ENCODE measurements around the gene NLE1.
"Not testable (repeated sequence)": the region's sequence is repeated elsewhere in the genome, so short reads cannot be mapped to it uniquely, and the experiment has no call there.

Gene NLE1

DNA sequence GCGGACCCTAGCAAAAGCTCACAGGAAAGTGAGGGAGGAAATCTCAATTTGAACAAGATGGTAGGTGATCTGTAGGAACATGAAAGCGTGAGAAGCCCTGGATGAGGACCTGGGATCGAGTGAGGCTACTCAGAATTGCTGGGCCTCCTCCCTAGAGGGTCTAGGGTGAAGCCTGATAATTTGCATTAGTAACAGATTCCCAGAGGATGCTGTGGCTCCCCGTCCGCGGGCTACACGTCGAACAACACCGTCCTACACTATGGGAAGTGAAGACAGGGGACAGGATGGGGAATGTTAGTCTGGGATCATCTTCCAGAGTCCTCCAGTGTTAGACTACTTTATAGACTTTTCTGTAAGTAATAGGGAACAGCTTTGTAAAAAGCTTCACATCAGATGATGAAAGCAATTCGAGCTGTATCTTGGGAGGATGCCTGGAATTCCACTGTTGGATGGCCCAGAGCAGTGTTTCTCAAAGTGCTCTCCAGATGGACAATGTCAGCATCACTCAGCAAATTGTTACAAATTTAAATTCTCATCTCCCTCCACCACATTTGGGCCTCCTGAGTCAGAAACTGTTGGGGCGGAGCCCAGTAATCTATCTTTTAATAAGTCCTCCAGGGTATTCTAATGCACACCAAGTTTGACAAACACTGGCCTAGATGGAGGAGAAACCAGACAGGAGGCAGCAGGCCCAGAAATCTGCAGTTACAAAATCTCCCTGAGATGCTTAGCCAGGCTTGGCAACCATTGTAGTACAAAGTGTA lies 14.2 kb downstream of the NLE1 start:
- no peak for DNase-seq

DNA sequence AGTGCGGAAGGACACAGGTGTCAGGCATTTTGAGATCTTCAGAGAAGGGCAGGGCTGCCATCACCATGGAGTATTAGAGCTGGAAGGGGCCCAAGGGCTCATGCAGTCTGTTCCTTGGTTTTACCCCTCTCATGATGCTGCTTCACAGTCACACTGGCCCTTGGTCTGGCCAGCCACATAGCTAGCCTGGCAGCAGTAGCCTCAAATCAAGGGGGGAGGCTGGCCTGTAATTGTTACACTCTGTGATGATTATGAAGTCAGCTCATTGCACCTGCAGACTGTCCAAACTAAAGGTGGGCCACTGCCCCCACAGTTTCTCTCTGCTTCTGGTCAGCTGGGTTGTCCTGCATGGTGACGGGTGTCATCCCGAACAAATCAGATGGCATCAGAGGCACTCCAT lies 20.8 kb downstream of the NLE1 start, which contains the start of gene FNDC8:
Gene FNDC8, plus strand, starts transcription at position 301 of the 400 bp plus-strand sequence. Its CDS starts 79 bp downstream, at position 380.
- DNase-seq, result no peak

GRCh38 chr17:35119370-35120165 lies 22.5 kb downstream of the NLE1 start, which contains the start of gene RAD51D:
Gene RAD51D (minus strand): TSS chr17:35119860. CDS start chr17:35119613, 247 bp downstream.
- peak; percentile 88 for DNase-seq

DNA sequence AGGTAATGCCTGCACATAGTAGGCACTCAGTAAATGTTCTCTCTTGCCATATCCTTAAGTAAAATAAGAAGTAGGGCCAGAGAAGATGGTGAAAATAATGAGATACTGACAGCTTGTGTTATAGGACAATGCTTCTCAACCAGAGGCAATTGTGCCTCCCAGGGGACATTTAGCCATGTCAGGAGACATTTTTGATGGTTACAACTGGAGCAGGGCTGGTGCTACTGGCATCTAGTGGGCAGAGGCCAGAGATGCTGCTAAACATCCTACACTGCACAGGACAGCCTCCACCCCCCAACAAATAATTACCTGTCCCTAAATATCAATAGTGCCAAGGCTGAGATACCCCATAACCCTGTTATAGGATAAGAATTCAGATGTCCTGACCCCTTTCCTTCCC lies 24.1 kb downstream of the NLE1 start:
- peak; percentile 67 for DNase-seq

GRCh38 chr17:35116845-35117244 lies 25.3 kb downstream of the NLE1 start:
- DNase-seq, result no peak

DNA sequence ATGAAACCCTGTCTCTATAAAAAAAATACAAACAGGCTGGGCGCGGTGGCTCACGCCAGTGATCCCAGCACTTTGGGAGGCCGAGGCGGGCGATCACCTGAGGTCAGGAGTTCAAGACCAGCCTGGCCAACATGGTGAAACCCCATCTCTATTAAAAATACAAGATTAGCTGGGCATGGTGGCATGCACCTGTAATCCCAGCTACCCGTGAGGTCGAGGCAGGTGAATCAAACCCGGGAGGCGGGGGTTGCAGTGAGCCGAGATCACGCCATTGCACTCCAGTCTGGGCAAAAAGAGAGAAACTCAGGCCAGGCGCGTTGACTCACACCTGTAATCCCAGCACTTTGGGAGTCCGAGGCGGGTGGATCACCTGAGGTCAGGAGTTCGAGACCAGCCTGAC lies 31.3 kb downstream of the NLE1 start:
- DNase-seq, result not testable (repeated sequence)

DNA sequence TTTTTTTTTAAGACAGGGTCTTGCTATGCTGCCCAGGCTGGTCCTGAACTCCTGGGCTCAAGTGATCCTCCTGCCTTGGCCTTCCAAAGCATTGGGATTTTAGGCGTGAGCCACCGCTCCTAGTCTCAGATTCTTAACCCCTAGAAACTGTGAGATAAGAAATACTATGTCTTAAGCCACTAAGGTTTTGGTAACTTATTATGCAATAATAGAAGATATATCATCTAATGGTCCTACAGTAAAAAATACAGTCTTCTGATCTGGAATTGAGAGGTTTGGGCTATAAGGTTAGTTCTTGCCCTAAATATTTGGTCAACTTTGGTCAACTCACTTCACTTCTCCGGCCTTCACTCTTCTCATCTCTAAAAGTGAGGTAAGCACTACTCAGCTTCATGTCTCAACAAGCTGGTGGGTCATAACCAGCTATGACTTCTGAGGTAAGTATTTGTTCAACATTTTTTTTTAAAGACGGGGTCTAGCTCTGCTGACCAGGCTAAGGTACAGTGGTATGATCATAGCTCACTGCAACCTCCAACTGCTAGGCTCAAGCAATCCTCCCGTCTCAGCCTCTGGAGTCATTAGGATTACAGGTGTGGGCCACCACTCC lies 37.2 kb downstream of the NLE1 start:
- no peak for DNase-seq

DNA sequence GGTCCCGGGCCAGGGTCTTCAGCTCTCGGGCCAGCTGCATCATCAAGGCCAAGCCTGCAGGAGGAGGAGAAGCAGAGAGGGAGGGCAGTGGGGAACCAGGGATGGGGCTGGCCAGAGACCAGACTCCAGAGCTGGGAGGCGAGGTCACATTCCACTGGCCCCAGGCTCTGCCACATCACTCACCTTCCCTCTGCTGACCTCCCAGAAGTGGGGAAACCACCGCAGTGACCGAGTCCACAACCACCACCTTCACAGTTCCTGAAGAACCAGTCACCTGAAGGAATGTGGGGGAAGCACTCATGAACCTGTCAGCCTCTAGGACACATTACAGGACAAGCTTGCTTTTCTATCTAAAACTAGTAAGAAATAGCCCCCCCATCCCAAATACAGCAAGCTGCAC lies 38.8 kb downstream of the NLE1 start:
- DNase-seq, result no peak

- no peak for DNase-seq
These were observed 40.4 kb downstream of the NLE1 start for GRCh38 chr17:35101725-35102124.

DNA sequence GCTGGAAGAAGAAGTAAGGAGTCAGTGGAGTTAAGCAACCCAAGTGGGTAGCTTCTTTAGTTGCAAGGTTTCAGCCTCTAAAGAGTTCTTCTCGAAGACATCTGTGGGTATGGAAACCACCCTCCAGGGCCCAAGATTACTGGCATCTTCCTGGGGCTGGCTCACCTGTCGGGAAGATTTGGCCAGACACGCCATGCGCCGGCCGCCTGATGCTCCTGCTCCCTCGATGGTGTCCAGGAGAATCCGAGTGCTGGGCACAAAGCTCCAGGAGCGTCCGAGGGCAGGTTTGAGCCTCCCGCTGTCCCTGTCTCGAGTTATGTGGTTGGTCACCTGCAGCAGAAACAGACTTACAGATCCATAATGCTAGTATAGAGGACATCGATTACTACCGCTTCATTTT lies 41.1 kb downstream of the NLE1 start:
- no peak for DNase-seq

DNA sequence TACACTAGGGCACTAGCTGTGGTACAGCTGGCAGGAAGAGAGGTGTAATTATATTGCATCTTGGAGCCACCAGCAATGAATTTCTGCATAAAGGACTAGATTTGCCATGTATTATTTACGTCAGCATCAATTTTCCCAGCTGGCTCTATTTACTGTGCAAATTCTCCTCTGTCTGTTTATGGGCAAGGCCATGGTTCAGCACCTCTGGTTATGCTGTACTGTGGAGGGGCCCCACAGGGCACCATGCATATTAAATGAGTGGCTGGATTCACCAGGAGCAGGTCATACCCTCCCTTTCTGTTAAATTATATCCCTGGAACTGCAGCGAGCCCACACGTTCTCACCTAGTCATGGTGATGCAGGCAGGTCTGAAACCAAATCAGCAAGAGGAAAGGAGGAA lies 42.2 kb downstream of the NLE1 start:
- no peak for DNase-seq

- DNase-seq, result no peak
These were observed 44.3 kb downstream of the NLE1 start for GRCh38 chr17:35097776-35098175.

- no peak for DNase-seq
These were observed 46.4 kb downstream of the NLE1 start for GRCh38 chr17:35095741-35096140.

DNA sequence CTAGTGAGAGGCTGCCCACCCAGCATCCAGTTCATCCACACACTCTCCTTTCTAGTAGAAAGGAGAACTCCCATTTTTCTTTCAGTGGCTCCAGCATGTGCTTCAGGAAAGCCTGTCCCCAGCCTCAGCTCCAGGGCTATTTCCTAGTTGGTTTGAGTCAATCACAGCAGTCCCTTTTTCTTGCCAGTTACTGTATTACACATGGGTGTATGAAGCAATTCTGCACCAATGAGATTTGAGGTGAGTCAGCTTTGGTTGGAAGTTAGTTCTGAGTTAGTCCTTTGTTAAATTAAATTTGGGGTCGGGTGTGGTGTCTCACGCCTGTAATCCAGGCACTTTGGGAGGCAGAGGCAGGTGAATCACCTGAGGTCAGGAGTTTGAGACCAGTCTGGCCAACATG lies 47.2 kb downstream of the NLE1 start:
- DNase-seq, result no peak

DNA sequence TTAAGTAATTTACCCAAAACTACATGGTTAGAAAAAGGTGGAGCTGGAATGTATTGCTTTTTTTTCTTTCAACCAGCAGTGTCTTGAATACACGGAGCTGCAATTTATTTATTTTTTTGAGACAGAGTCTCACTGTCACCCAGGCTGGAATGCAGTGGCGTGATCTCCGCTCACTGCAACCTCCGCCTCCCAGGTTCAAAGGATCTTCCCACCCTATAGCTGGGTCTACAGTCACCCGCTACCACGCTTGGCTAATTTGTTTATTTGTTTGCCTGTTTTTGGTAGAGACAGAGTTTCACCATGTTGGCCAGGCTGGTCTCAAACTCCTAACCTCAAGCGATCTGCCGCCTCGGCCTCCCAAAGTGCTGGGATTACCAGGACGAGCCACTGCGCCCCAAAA lies 51.4 kb downstream of the NLE1 start:
- DNase-seq, result not testable (repeated sequence)

DNA sequence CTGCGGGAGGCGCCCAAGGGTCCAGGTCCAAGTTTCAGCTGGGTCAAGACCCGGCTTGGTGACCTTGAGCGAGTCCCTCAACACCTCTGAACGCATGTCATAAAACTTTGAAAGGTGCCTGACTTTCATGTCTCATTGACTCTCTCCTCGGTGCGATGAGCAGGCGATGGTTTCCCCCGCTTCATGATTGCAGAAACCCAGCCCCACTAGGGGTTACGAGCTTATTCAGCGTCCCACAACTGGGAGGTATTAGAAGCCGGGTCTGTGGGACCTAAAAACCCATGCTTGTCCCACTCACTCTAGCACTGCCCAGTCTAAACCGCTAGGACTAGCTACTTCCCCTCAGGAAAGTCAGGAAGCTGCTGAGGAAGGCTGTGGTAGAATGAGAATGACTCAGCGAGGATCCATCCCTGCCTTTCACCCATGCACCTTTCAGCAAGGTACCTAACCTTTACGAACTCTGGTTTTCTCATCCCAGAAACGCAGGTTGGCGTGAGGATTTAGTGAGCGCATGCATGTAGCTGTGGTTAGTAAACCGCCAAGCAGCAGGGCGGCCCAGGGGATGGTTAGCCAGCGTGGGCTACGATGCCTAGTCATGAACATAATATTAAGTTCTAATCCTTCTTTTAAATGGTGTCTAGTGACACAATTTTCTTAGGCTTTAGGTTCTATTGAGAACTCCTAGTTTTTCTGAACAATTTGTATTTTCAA lies 52.4 kb downstream of the NLE1 start:
- peak; percentile 66 for DNase-seq

DNA sequence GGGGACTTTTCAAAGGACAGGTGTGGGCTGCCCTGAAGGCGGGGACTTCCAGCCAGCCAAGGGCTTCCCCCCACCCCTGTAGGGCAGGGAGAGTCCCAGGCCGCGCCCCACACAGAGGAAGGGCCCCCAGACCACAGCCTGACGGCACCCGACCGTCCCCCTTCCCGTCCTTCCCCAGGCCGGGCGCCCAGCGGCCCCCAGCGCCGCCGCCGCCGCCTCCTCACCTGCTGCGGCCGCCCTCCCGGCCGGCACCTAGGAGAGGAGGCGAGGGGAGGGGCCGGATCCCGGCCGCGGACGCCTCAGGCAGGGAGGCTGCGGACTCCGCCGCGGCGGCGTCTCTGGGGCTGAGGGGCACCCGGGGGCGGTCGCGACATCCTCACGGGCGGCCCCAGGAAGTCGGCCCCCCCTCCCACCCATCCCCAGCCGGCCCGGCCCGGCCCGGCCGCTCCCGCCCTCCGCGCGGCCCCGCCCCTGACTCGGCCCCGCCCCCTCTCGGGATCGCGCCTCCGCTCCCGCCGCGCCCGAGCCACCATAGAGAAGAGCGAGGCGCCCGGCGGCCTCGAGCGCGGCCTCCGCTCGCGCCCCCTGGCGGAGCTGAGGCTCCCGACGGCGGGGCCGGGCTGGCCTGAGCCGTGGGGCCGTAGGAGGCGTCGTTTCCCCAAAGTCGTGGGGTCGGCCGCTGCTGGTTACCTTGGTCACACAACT lies 53.1 kb downstream of the NLE1 start:
- peak; percentile 94 for DNase-seq

- DNase-seq, result no peak
These were observed 53.7 kb downstream of the NLE1 start for GRCh38 chr17:35088356-35088880.

GRCh38 chr17:35087731-35088355 lies 54.3 kb downstream of the NLE1 start:
- DNase-seq, result peak; percentile 67

DNA sequence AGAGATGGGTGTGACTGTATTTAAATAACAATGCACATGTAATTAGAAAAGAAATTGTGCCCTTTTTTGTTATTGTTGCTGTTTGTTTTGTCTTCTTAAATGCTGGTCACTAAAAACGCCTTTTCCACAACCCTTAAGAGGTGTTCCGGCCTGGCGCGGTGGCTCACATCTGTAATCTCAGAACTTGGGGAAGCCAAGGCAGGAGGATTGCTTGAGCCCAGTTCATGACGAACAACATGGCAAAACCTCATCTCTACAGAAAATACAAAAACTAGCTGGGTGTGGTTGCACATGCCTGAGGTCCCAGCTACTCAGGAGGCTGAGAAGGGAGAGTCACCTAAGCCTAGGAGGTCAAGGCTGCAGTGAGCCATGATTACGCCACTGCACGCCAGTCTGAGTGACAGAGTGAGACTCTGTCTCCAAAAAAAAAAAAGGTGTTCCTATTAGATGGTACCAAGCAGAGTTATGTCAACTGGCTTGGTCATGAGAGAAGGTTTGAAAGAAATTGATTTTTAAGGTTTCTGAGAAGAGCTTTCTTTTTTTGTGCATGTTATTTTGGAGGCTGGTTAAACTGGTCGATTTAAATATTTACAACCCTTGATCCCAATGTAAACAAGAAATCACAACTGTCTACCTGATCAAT lies 55.1 kb downstream of the NLE1 start:
- DNase-seq, result peak; percentile 53

DNA sequence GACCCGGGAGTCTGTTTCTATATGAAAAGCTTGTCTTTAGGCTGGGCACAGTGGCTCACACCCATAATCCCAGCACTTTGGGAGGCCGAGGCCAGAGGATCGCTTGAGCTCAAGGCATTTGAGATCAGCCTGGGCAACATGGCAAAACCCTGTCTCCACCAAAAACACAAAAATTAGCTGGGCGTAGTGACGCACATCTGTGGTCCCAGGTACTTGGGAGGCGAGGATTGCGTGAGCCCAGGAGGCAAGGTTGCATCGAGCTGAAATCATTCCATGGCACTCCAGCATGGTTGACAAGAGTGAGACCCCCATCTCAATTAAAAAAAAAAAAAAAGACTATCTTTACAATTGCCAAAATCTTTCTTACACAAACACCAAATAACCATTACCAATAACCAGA lies 55.9 kb downstream of the NLE1 start:
- no peak for DNase-seq

Data from activated CD4-positive, alpha-beta T cell treated with anti-CD3 and anti-CD28 coated beads, Interleukin-2, Interleukin-6, amounts not matched to agents 100 ng/mL and 50 ng/mL, durations not matched to agents 16 hours and 8 hours (primary cell).